HepG2 (cell line): Measurements from ENCODE around the gene USP34. TPM values are rescaled to one million over a fixed set of nuclear protein-coding genes. Genes with fewer than 3 reads are reported as not detected.

Source experiments
- ATAC-seq: fragments of 200-7000 bp; cut with Tn5 transposase; 3 replicates; pipeline ENCODE4 v1.9.1; 2020; ENCODE audit warnings: mild to moderate bottlenecking, moderate library complexity
- BruUV-seq: library from RNA; stranded (reverse); fragments of 400-500 nt; replicated peaks from 2 replicates; lab custom pipeline; 2021; lab: Mats Ljungman, UMichigan
- CTCF ChIA-PET: fragments of 300-600 bp; formaldehyde crosslinking; extraction: SDS; loops from one replicate; lab custom pipeline; 2021; ENCODE audit warnings: low total read pairs, inconsistent platforms, low intra/inter-chr PET ratio; lab: Yijun Ruan, JAX
- POLR2A ChIA-PET: fragments of 350-600 bp; sonication (Branson Sonifier 250); formaldehyde crosslinking; loops from one replicate; lab custom pipeline; 2020; ENCODE audit warnings: antibody characterized with exemption, inconsistent platforms; lab: Yijun Ruan, JAX
- DNase-seq: peaks from one replicate; pipeline ENCODE4 v3.0.0-alpha.2; 2015; ENCODE audit warnings: low spot score
- FAIRE-seq: peaks from 3 replicates; lab custom pipeline; 2011; peaks lifted over from hg19 to GRCh38; lab: Jason Lieb, UNC
- H2AFZ ChIP-seq: one replicate; pipeline ENCODE4 v1.6.1; 2011; ENCODE audit warnings: low read length, inconsistent platforms
- H3K27ac ChIP-seq: fragments of 300-600 bp; 3 replicates; pipeline ENCODE4 v1.8.0; 2011; ENCODE audit warnings: mixed run types, mild to moderate bottlenecking, mixed read lengths, low read length, inconsistent platforms; ENCODE audit not compliant: insufficient read depth; ENCODE audit errors: extremely low read length
- H3K27me3 ChIP-seq, 2 experiments: fragments of 200-600 bp in 1 of 2; 2 replicates in 1 of 2; 3 replicates in 1 of 2; pipeline versions ENCODE4 v1.6.0 to v1.8.0; 2011; ENCODE audit warnings: low read length in 2 of 2, mild to moderate bottlenecking in 2 of 2, moderate library complexity in 2 of 2, inconsistent platforms in 1 of 2; ENCODE audit not compliant: insufficient read depth in 2 of 2, control insufficient read depth in 1 of 2
- H3K36me3 ChIP-seq, 2 experiments: fragments of 200-600 bp in 1 of 2; replicated peaks in 1 of 2; 2 replicates in 1 of 2; 3 replicates in 1 of 2; pipeline versions ENCODE4 v1.5.1 to v1.8.0; 2011; ENCODE audit warnings: low read length in 2 of 2, inconsistent platforms in 1 of 2; ENCODE audit not compliant: insufficient read depth in 2 of 2, control insufficient read depth in 1 of 2
- H3K4me1 ChIP-seq: 2 replicates; pipeline ENCODE4 v1.5.1; 2012; ENCODE audit warnings: low read length, inconsistent platforms; ENCODE audit not compliant: insufficient read depth
- H3K4me2 ChIP-seq: 2 replicates; pipeline ENCODE4 v1.6.0; 2011; ENCODE audit warnings: low read depth, low read length, inconsistent platforms
- H3K4me3 ChIP-seq, 3 experiments: fragments of 200-600 bp in 1 of 3; sonication (generic), shearing (Covaris generic) in 1 of 3; replicated peaks in 1 of 3; 2 replicates each; pipeline ENCODE4 v1.5.1; 2011 to 2016; ENCODE audit warnings: low read length in 3 of 3, inconsistent platforms in 2 of 3, low read depth in 2 of 3, mild to moderate bottlenecking in 2 of 3, control low read depth in 1 of 3, mixed read lengths in 1 of 3; ENCODE audit not compliant: insufficient read depth in 1 of 3
- H3K79me2 ChIP-seq: one replicate; pipeline ENCODE4 v1.6.1; 2011; ENCODE audit warnings: low read length, inconsistent platforms; ENCODE audit not compliant: insufficient read depth
- H3K9ac ChIP-seq: 2 replicates; pipeline ENCODE4 v1.6.0; 2011; ENCODE audit warnings: mild to moderate bottlenecking, low read depth, low read length, inconsistent platforms; ENCODE audit not compliant: insufficient read depth
- H3K9me3 ChIP-seq: 2 replicates; pipeline ENCODE4 v1.5.1; 2012; ENCODE audit warnings: mild to moderate bottlenecking, low read length
- H4K20me1 ChIP-seq: 2 replicates; pipeline ENCODE4 v1.6.0; 2011; ENCODE audit warnings: inconsistent platforms, mild to moderate bottlenecking, low read length, moderate library complexity; ENCODE audit not compliant: insufficient read depth
- FOSL2 ChIP-seq: sonication (generic); formaldehyde crosslinking; IDR thresholded peaks from 2 replicates; pipeline ENCODE4 v1.4.0; 2020; ENCODE audit warnings: missing genetic modification reagents
- ONECUT2 ChIP-seq: sonication (generic); formaldehyde crosslinking; IDR thresholded peaks from 2 replicates; pipeline ENCODE4 v1.4.0; 2020; ENCODE audit warnings: missing genetic modification reagents
- PLSCR1 ChIP-seq: sonication (generic); formaldehyde crosslinking; IDR thresholded peaks from 2 replicates; pipeline ENCODE4 v1.5.0; 2020; ENCODE audit warnings: missing genetic modification reagents, mild to moderate bottlenecking, borderline replicate concordance
- SOX13 ChIP-seq, 3 experiments: fragments of 450-650 bp in 1 of 3; sonication (generic) in 1 of 3; formaldehyde crosslinking in 1 of 3; IDR thresholded peaks in 2 of 3; conservative IDR thresholded peaks in 1 of 3; 2 replicates each; pipeline versions ENCODE4 v1.5.0 to v1.6.1; 2016 to 2020; ENCODE audit warnings: antibody characterized with exemption in 1 of 3, mild to moderate bottlenecking in 1 of 3, missing compliant biosample characterization in 1 of 3, missing genetic modification reagents in 1 of 3, moderate library complexity in 1 of 3
- ZIK1 ChIP-seq: sonication (generic); formaldehyde crosslinking; IDR thresholded peaks from 2 replicates; pipeline ENCODE4 v1.5.0; 2020; ENCODE audit warnings: mild to moderate bottlenecking, low read depth, missing genetic modification reagents, borderline replicate concordance
- ZKSCAN8 ChIP-seq: IDR thresholded peaks from 2 replicates; pipeline ENCODE4 v1.6.1; 2016; ENCODE audit warnings: borderline replicate concordance, missing genetic modification reagents, missing compliant biosample characterization
- ZNF121 ChIP-seq: sonication (generic); formaldehyde crosslinking; IDR thresholded peaks from 2 replicates; pipeline ENCODE4 v1.5.0; 2020; ENCODE audit warnings: mild to moderate bottlenecking, missing genetic modification reagents
- ZNF362 ChIP-seq: sonication (generic); formaldehyde crosslinking; IDR thresholded peaks from 2 replicates; pipeline ENCODE4 v1.4.0; 2020; ENCODE audit warnings: missing genetic modification reagents, mild to moderate bottlenecking, borderline replicate concordance
- ZNF737 ChIP-seq: sonication (generic); formaldehyde crosslinking; IDR thresholded peaks from 2 replicates; pipeline ENCODE4 v1.5.0; 2020; ENCODE audit warnings: missing genetic modification reagents, mild to moderate bottlenecking, borderline replicate concordance
- ZNF770 ChIP-seq: sonication (generic); formaldehyde crosslinking; IDR thresholded peaks from 2 replicates; pipeline ENCODE4 v1.5.0; 2020; ENCODE audit warnings: mild to moderate bottlenecking, missing genetic modification reagents
- WGBS: methylation state at CpG from one replicate; pipeline ENCODE4 v1.1.6; 2017; ENCODE audit warnings: low lambda C conversion rate; 5-methylcytosine and 5-hydroxymethylcytosine counted together
- in situ Hi-C: cut with HindIII; loops from 2 replicates; pipeline ENCODE4 v1.10.0; 2017; ENCODE audit warnings: low pct_unique_long_range_greater_than_20kb; ENCODE audit not compliant: extremely low pct_ligation_motif_present
- intact Hi-C: fragments of 100-400 bp; cut with micrococcal nuclease; formaldehyde crosslinking; loops from one replicate; pipeline ENCODE4 v1.10.0; 2022; ENCODE audit not compliant: unreplicated experiment
- polyA plus RNA-seq, 8 experiments: library from polyadenylated mRNA; depleted of rRNA in 3 of 8; stranded (reverse) in 7 of 8; unstranded in 1 of 8; fragments of >200 nt; fragmentation: Illumina TruSeq in 4 of 8; extraction: Trizol in 4 of 8; gene quantifications; 2 replicates each; pipeline versions ENCODE4 v1.2.1 to v1.2.3, GENCODE V29; 2011 to 2016; ENCODE audit warnings: low read depth in 4 of 8, missing spikeins in 1 of 8, mixed read lengths in 1 of 8; ENCODE audit not compliant: insufficient read depth in 1 of 8
- total RNA-seq, 5 experiments: library from RNA; depleted of rRNA; stranded (reverse); fragments of >200 nt; fragmentation: Illumina TruSeq; extraction: Trizol; gene quantifications; 2 replicates each; pipeline ENCODE4 v1.2.3, GENCODE V29; 2016; ENCODE audit warnings: low read depth in 1 of 5

USP34 gene
- total and polyA plus RNA-seq, 2 of the 13 experiments (the other 11 are each of a cell fraction or from before 2014, with no cell fraction given): 99.2 to 100 TPM

- in situ Hi-C loops: no loop called here
- peaks cover 41% of the 10 kb centered on the region for H4K20me1 ChIP-seq
- DNase-seq: no peak
- POLR2A ChIA-PET: interaction anchor here (1.5 to 1.8 kb wide), 2 partner anchors 9 to 77 kb away, joined by 5 to 6 read pairs; partner anchors contain the start of gene XPO1
- TF ChIP-seq ZNF770 (peak; percentile 56), ZNF362 (no peak), ZNF121 (CRISPR knock-in tag) (peak; percentile 56; the same call in 1 of the 2 replicates)
- H3K27ac ChIP-seq: no peak overlapping the region
- H2AFZ ChIP-seq: no peak overlapping the region
- no peaks in the 10 kb centered on the region for H3K9me3 ChIP-seq
- FAIRE-seq: no peak
- ATAC-seq: no peak
- peaks cover 0 to 3% of the 10 kb centered on the region in 2 experiments; a peak in 2 of 5 replicates for H3K36me3 ChIP-seq
- 91% methylated on average over 2 of the region's 2 CpGs for WGBS
- no peaks in the 10 kb centered on the region for H3K27me3 ChIP-seq
- CTCF ChIA-PET: no interaction called here
- peaks cover 92% of the 10 kb centered on the region for H3K4me1 ChIP-seq
- no peak overlapping the region for H3K9ac ChIP-seq
- H3K4me3 ChIP-seq: no peak overlapping the region
- intact Hi-C loops: no loop called here
- H3K79me2 ChIP-seq: peaks cover 99% of the 10 kb centered on the region
- no TSS peak for BruUV-seq
- no peak overlapping the region for H3K4me2 ChIP-seq
Measured at GRCh38 chr2:61461404-61461803, 9.5 kb downstream of the USP34 start.

GRCh38 chr2:61460163-61460562 is 10.7 kb downstream of the USP34 start:
- Histone ChIP-seq H3K4me2 (peak overlapping the region; percentile 39), H2AFZ (no peak overlapping the region), H3K4me1 (peaks cover 93% of the 10 kb centered on the region), H3K9me3 (no peaks in the 10 kb centered on the region), H3K36me3 (no peaks in the 10 kb centered on the region; a peak in 2 of 5 replicates), H3K9ac (peak overlapping the region; percentile 5), H3K4me3 (no peak overlapping the region), H3K27me3 (no peaks in the 10 kb centered on the region), H3K79me2 (peaks cover 99% of the 10 kb centered on the region), H4K20me1 (peaks cover 42% of the 10 kb centered on the region), H3K27ac (peak overlapping the region; percentile 55)
- DNase-seq (peak; percentile 92), FAIRE-seq (no peak), ATAC-seq (peak; percentile 81)
- WGBS: 34% methylated on average over 4 of the region's 4 CpGs
- ChIA-PET CTCF (no interaction called here), POLR2A (interaction anchor here (1.5 to 1.8 kb wide), 3 partner anchors 10 to 78 kb away, joined by 5 to 6 read pairs (median 5); partner anchors contain the start of gene XPO1)
- intact Hi-C loops (no loop called here), in situ Hi-C loops (no loop called here)
- BruUV-seq: no TSS peak
- TF ChIP-seq PLSCR1 (CRISPR knock-in tag): no peak
- no peak for TF ChIP-seq ZKSCAN8 (CRISPR knock-in tag)
- no peak for TF ChIP-seq ONECUT2 (CRISPR knock-in tag)
- TF ChIP-seq SOX13 (IDR thresholded peaks at IDR 0.05): no peak
- peak in 1 of 2 experiments; percentile 89; a peak in 2 of 4 replicates for TF ChIP-seq SOX13 (CRISPR knock-in tag; conservative IDR thresholded peaks at IDR 0.05 in 1 of 2, IDR thresholded peaks at IDR 0.05 in 1 of 2)
- no peak for TF ChIP-seq ZNF737 (CRISPR knock-in tag)
- peak; percentile 95 for TF ChIP-seq FOSL2 (CRISPR knock-in tag)
- TF ChIP-seq ZIK1: no peak
